Measurements from ENCODE around the gene REEP6. TPM values are rescaled to one million over a fixed set of nuclear protein-coding genes. Genes with fewer than 3 reads are reported as not detected.
"Not testable (repeated sequence)": the region's sequence is repeated elsewhere in the genome, so short reads cannot be mapped to it uniquely, and the experiment has no call there.

Gene REEP6
- total RNA-seq, 3 donors from 2014 or later = 2.0 to 5.1 (median 4.5) TPM

DNA sequence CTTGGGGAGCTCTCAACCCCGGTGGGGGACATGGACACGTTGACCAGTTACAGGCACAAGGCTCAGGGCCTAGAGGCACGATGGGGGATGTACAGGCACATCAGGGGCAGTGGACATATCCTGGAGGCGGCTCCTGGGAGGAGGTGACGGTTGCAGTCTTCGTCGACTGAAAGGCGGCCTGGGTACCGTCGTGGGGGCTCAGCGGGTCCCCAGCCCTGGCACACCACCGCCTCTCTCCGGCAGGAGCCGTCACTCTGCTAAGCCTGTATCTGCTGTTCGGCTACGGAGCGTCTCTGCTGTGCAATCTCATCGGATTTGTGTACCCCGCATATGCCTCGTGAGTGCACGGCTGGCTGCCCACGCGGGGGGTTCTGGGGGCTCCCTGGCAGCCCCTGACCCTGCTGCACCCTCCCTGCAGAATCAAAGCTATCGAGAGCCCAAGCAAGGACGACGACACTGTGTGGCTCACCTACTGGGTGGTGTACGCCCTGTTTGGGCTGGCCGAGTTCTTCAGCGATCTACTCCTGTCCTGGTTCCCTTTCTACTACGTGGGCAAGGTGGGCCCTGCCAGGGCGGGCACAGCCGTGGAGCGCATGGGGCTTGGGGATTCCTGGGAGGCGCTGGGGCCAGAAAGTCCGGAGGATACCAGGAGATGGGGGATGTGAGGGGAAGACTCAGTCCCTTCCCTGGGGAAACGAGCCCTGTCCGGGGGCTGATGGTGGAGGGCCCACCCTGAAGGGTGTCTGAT is 4.2 kb downstream of the REEP6 start:
- TF ChIP-seq, protein P1, sequence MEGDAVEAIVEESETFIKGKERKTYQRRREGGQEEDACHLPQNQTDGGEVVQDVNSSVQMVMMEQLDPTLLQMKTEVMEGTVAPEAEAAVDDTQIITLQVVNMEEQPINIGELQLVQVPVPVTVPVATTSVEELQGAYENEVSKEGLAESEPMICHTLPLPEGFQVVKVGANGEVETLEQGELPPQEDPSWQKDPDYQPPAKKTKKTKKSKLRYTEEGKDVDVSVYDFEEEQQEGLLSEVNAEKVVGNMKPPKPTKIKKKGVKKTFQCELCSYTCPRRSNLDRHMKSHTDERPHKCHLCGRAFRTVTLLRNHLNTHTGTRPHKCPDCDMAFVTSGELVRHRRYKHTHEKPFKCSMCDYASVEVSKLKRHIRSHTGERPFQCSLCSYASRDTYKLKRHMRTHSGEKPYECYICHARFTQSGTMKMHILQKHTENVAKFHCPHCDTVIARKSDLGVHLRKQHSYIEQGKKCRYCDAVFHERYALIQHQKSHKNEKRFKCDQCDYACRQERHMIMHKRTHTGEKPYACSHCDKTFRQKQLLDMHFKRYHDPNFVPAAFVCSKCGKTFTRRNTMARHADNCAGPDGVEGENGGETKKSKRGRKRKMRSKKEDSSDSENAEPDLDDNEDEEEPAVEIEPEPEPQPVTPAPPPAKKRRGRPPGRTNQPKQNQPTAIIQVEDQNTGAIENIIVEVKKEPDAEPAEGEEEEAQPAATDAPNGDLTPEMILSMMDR (IDR thresholded peaks at IDR 0.05) = no peak
- ATAC-seq (no peak), DNase-seq (no peak)
- Histone ChIP-seq H3K4me1 (ENCODE audit: low read depth) (peaks cover 6% of the 10 kb centered on the region), H3K4me3 (no peak overlapping the region), H3K36me3 (ENCODE audit: low read depth) (no peaks in the 10 kb centered on the region), H3K9me3 (no peaks in the 10 kb centered on the region)
- intact Hi-C loops (cut with DNase I, micrococcal nuclease) = no loop called here

DNA sequence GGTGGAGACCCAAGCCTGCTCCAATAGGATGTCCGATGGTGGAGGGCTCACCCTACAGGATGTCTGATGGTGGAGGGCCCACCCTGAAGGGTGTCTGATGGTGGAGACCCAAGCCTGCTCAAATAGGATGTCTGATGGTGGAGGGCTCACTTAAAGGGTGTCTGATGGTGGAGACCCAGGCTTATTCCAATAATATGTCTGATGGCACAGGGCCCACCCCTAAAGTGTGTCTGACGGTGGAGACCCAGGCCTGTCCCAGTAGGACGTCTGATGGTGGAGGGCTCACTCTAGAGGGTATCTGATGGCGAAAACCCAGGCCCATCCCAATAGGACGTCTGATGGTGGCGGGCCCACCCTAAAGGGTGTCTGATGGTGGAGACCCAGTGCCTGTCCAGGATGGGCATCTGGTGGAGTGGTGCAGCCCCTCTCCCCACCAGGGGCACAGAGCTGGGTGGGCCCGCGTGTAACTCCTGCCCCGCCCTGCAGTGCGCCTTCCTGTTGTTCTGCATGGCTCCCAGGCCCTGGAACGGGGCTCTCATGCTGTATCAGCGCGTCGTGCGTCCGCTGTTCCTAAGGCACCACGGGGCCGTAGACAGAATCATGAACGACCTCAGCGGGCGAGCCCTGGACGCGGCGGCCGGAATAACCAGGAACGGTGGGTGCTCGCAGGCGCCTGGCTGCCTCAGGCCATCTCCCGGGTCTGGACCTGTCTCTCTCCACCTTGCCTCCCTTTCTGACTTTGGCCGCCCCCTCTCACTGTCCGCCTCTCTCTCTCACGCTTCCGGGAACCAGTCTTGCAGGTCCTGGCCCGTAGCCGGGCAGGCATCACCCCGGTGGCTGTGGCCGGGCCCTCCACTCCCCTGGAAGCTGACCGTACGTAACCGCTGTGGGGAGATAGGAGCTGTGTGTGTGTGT is 5.1 kb downstream of the REEP6 start:
- H3K4me3 ChIP-seq = no peak overlapping the region
- TF ChIP-seq, protein P1 (IDR thresholded peaks at IDR 0.05) = no peak
- ATAC-seq (no peak), DNase-seq (no peak)
- intact Hi-C loops (cut with DNase I, micrococcal nuclease) = no loop called here
- no peaks in the 10 kb centered on the region for H3K9me3 ChIP-seq
- H3K4me1 ChIP-seq (ENCODE audit: low read depth) = peaks cover 6% of the 10 kb centered on the region
- H3K36me3 ChIP-seq (ENCODE audit: low read depth) = no peaks in the 10 kb centered on the region

DNA sequence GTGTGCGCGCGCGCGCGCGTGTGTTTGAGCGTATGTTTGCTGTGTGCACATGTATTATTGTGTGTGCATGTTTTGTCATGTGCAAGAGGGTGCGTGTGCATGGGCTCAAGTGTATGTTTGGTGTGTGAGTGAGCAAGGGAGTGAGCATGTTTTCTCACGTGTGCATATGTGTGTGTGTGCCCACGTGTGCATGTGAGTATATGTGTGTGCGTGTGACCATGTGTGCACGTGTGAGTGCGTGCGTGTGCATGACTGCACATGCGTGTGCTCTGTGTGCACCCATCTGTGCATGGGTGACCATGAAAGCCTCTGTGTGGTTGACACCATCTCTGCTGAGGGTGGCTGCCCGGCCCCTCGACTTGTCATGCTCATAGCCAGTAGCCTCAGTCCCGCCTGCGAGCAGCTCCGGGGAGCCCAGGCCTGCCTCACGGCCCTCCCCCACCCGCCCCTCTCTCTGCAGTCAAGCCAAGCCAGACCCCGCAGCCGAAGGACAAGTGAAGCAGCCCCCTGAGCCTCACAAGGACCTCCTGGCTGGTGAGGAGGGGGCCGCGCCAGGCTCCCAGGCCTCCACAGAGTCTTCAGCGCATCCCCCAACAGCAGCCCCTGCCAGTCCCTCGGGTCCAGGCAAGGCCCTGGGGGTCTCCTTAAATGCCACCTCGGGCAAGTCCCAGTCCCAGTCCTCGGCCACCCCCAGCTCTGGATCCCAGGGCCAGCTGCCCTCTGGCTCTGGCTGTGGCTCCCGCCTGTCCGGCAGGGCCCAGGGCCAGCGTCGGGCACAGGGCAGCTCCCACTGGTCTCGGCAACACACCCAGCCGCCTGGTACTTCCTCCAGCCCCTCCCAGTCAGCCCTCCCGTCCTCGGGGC is 6.0 kb downstream of the REEP6 start:
- TF ChIP-seq, protein P1 (IDR thresholded peaks at IDR 0.05) = no peak
- no peak for DNase-seq
- H3K36me3 ChIP-seq (ENCODE audit: low read depth) = no peaks in the 10 kb centered on the region
- H3K9me3 ChIP-seq = no peaks in the 10 kb centered on the region
- intact Hi-C loops (cut with DNase I, micrococcal nuclease) = no loop called here
- H3K4me3 ChIP-seq = no peak overlapping the region
- ATAC-seq = no peak
- no peaks in the 10 kb centered on the region for H3K4me1 ChIP-seq (ENCODE audit: low read depth)

DNA sequence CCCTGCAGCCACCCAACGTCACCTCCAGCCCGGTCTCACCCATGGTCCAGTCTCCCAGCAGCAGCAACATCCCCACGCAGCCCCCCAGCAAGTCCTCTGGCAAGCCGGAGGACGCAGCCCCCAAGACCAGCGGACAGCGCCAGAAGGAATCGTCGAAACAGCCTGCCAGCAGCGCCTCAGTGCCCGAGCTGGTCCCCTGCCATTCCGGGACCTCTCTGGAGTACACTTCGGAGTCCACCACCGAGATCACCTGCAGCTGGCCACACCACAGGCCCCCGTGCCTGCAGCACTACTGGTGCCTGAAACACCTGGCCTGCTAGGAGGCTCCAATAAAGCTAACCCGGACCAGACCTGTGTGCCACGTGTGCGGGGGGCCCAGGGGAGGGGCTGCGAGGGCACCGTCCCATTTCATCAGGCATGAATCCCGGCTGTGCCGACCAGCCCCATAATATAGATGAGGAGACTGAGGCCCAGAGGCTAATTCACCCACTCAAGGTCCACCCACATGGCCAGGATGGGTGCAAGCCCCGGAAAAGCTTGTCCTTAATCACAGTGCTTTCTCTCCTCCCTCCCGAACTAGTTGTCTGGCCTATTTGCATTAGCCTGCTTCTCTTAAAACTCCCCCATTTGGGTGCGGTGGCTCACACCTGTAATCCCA is 6.7 kb downstream of the REEP6 start:
- TF ChIP-seq, protein P1 (IDR thresholded peaks at IDR 0.05) = no peak
- no peaks in the 10 kb centered on the region for H3K4me1 ChIP-seq (ENCODE audit: low read depth)
- intact Hi-C loops (cut with DNase I, micrococcal nuclease) = no loop called here
- no peak for ATAC-seq
- H3K4me3 ChIP-seq = no peak overlapping the region
- H3K36me3 ChIP-seq (ENCODE audit: low read depth) = no peaks in the 10 kb centered on the region
- no peaks in the 10 kb centered on the region for H3K9me3 ChIP-seq
- no peak for DNase-seq

DNA sequence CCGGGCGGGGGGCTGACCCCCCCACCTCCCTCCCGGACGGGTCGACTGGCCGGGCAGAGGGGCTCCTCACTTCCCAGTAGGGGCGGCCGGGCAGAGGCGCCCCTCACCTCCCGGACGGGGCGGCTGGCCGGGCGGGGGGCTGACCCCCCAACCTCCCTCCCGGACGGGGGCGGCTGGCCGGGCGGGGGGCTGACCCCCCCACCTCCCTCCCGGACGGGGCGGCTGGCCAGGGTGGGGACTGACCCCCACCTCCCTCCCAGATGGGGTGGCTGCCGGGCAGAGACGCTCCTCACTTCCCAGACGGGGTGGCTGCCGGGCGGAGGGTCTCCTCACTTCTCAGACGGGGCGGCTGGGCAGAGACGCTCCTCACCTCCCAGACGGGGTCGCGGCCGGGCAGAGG is 8.2 kb downstream of the REEP6 start:
- ATAC-seq; H3K36me3 ChIP-seq (ENCODE audit: low read depth); H3K9me3 ChIP-seq; DNase-seq; H3K4me1 ChIP-seq (ENCODE audit: low read depth); intact Hi-C loops (cut with DNase I, micrococcal nuclease); H3K4me3 ChIP-seq: not testable (repeated sequence)

Data from mucosa of descending colon (tissue), 3 donors.